ENCODE results near the gene SRBD1. TPM values are rescaled to one million over a fixed set of nuclear protein-coding genes. Genes with fewer than 3 reads are reported as not detected.

SRBD1 gene
- total and polyA plus RNA-seq, 2 of the 8 experiments (the other 6 are each of a cell fraction or from before 2014, with no cell fraction given): 4.6 to 20.0 TPM

GRCh38 chr2:45415534-45416123 is 195.4 kb downstream of the SRBD1 start:
- H3K4me1 ChIP-seq (replicated peaks in 1 of 4; ENCODE audit: control insufficient read depth in 3 of 4, insufficient read depth in 4 of 4, low read length in 3 of 4): peaks cover 0 to 6% (median 4%) of the 10 kb centered on the region in 4 experiments; a peak in 4 of 7 replicates
- no peaks in the 10 kb centered on the region for H3K23me2 ChIP-seq (ENCODE audit: low read depth, low read length)
- no peak overlapping the region for H2BK20ac ChIP-seq (ENCODE audit: low read length)
- H2AK5ac ChIP-seq (ENCODE audit: low read depth, low read length): no peak overlapping the region
- DNase-seq (ENCODE audit: low read depth in 1 of 2, low spot score in 2 of 2) (no peak), FAIRE-seq (no peak)
- no peaks in the 10 kb centered on the region for H3K9me3 ChIP-seq (ENCODE audit: insufficient read depth in 2 of 2, low read depth in 1 of 2, low read length in 1 of 2)
- H3K27me3 ChIP-seq (replicated peaks in 1 of 4; ENCODE audit: control insufficient read depth in 3 of 4, extremely low read depth in 1 of 4, insufficient read depth in 3 of 4, low read length in 3 of 4): no peaks in the 10 kb centered on the region
- no peak overlapping the region for H2BK12ac ChIP-seq (ENCODE audit: low read depth, low read length)
- no peak overlapping the region for H4K5ac ChIP-seq (ENCODE audit: insufficient read length, low read depth, low read length)
- H3K23ac ChIP-seq (ENCODE audit: insufficient read length): no peak overlapping the region
- H2BK15ac ChIP-seq (ENCODE audit: low read length): no peak overlapping the region
- no peak overlapping the region for H2AFZ ChIP-seq (ENCODE audit: low read length)
- ChIA-PET POLR2A (ENCODE audit: partially characterized antibody) (no interaction called here), CTCF (ENCODE audit: partially characterized antibody) (no interaction called here)
- no peak overlapping the region for H4K8ac ChIP-seq (ENCODE audit: extremely low read depth, insufficient read depth, low read length)
- no peak overlapping the region for H4K91ac ChIP-seq (replicated peaks; ENCODE audit: insufficient read length, low read length)
- H2BK120ac ChIP-seq (replicated peaks; ENCODE audit: low read depth, low read length): no peak overlapping the region
- no peaks in the 10 kb centered on the region for H3K79me2 ChIP-seq (ENCODE audit: control insufficient read depth in 1 of 2, insufficient read depth in 2 of 2, low read length in 2 of 2)
- no peak overlapping the region for H3K4me2 ChIP-seq (ENCODE audit: insufficient read depth in 1 of 2, low read depth in 2 of 2, low read length in 2 of 2)
- no peak for TF ChIP-seq EGR1 (IDR thresholded peaks at IDR 0.05; ENCODE audit: borderline replicate concordance, low read depth, low read length)
- no peak for TF ChIP-seq BCL11A (IDR thresholded peaks at IDR 0.05; ENCODE audit: low read depth in 2 of 2, low read length in 2 of 2)
- TF ChIP-seq ATF2 (IDR thresholded peaks at IDR 0.05; ENCODE audit: low read length): no peak
- no peak for TF ChIP-seq CREB1 (IDR thresholded peaks at IDR 0.05)
- no peak for TF ChIP-seq NANOG (IDR thresholded peaks at IDR 0.05; ENCODE audit: insufficient read depth, low read depth, low read length, poor library complexity, severe bottlenecking)
- no peak for TF ChIP-seq POLR2AphosphoS5 (IDR thresholded peaks at IDR 0.05; ENCODE audit: low read depth, low read length)
- TF ChIP-seq JUND (IDR thresholded peaks at IDR 0.05; ENCODE audit: low read length): no peak
- no peak for TF ChIP-seq YY1 (IDR thresholded peaks at IDR 0.05; ENCODE audit: low read depth, low read length)
- no peak overlapping the region for H3K4ac ChIP-seq (replicated peaks; ENCODE audit: insufficient read length, low read depth, low read length)
- H3K27ac ChIP-seq (ENCODE audit: low read depth, low read length): no peak overlapping the region
- H3K36me3 ChIP-seq (ENCODE audit: control insufficient read depth in 2 of 4, insufficient read depth in 4 of 4, low read length in 3 of 4): peaks cover 0 to 10% (median 4%) of the 10 kb centered on the region in 4 experiments; a peak in 4 of 8 replicates
- H3K18ac ChIP-seq (ENCODE audit: extremely low read depth, low read length): no peak overlapping the region
- 87% methylated on average over 2 of the region's 5 CpGs; no CpG with 5 or more reads in 1 of the 2 experiments for WGBS, 2 experiments (ENCODE audit: extremely low coverage in 1 of 2, insufficient coverage in 1 of 2, insufficient read length in 1 of 2, insufficient replicate concordance in 2 of 2, low coverage in 1 of 2, low lambda C conversion rate in 2 of 2, missing lambda C conversion rate in 1 of 2)
- no peaks in the 10 kb centered on the region for H4K20me1 ChIP-seq (replicated peaks in 1 of 2; ENCODE audit: control insufficient read depth in 1 of 2, insufficient read depth in 2 of 2, low read length in 2 of 2)
- no peaks in the 10 kb centered on the region for H3K79me1 ChIP-seq (ENCODE audit: low read depth, low read length)
- no peak overlapping the region for H3K9ac ChIP-seq (replicated peaks in 1 of 4; ENCODE audit: extremely low read depth in 1 of 4, low read depth in 3 of 4, low read length in 3 of 4)
- no peak overlapping the region for H2BK5ac ChIP-seq (ENCODE audit: low read depth, low read length)
- H3K56ac ChIP-seq (replicated peaks; ENCODE audit: insufficient read length, low read depth, low read length): no peak overlapping the region
- H3K4me3 ChIP-seq (ENCODE audit: extremely low read depth in 1 of 4, insufficient read depth in 2 of 4, low read depth in 3 of 4, low read length in 4 of 4): no peak overlapping the region
- H3K14ac ChIP-seq (ENCODE audit: insufficient read length): no peak overlapping the region

All from H1 (cell line).